Lower lobe of right lung (tissue), 2 donors: ENCODE results near the gene SPSB2. TPM values are rescaled to one million over a fixed set of nuclear protein-coding genes. Genes with fewer than 3 reads are reported as not detected.
"Not testable (repeated sequence)": the region's sequence is repeated elsewhere in the genome, so short reads cannot be mapped to it uniquely, and the experiment has no call there.

ENCODE experiments used
- ATAC-seq, 2 donors: fragments of 200-7000 bp; cut with Tn5 transposase; one replicate each; pipeline ENCODE4 v1.9.1; 2020 to 2022; ENCODE audit warnings: mild to moderate bottlenecking in 2 of 2, moderate library complexity in 2 of 2
- DNase-seq: peaks from one replicate; pipeline ENCODE4 v3.0.0-alpha.2; 2020
- H3K27ac ChIP-seq: fragments of 200-600 bp; one replicate; pipeline ENCODE4 v1.8.0; 2022
- H3K27me3 ChIP-seq: fragments of 200-600 bp; one replicate; pipeline ENCODE4 v1.8.0; 2022; ENCODE audit warnings: low read depth
- H3K36me3 ChIP-seq: fragments of 200-600 bp; one replicate; pipeline ENCODE4 v1.8.0; 2022; ENCODE audit warnings: mild to moderate bottlenecking
- H3K4me1 ChIP-seq: fragments of 200-600 bp; one replicate; pipeline ENCODE4 v1.8.0; 2022
- H3K4me3 ChIP-seq: fragments of 200-600 bp; one replicate; pipeline ENCODE4 v1.8.0; 2022; ENCODE audit warnings: mild to moderate bottlenecking
- H3K9me3 ChIP-seq: fragments of 200-600 bp; one replicate; pipeline ENCODE4 v1.8.0; 2022
- CTCF ChIP-seq: fragments of 200-600 bp; IDR thresholded peaks from one replicate; pipeline ENCODE4 v1.8.0; 2022; ENCODE audit warnings: antibody characterized with exemption, mild to moderate bottlenecking
- intact Hi-C: fragments of 100-400 bp; cut with DNase I; formaldehyde crosslinking; loops from one replicate; pipeline ENCODE4 v1.11.0; 2022
- total RNA-seq: library from RNA; stranded (reverse); fragmentation: NEBNext Ultra II Directional; extraction: Animal tissue kit (Norgen Biotek cat#: 25700); gene quantifications from one replicate; pipeline ENCODE4 v1.2.1, GENCODE V29; 2021
- donor health status: DM: no; HTN: yes; CAD: no; lungs with severe emphysema.

The SPSB2 gene
- total RNA-seq, 1 donor from 2014 or later, result 25.5 TPM

GRCh38 chr12:6888360-6888759, 15.3 kb upstream of the SPSB2 start:
- ATAC-seq (no peak), DNase-seq (no peak)
- Histone ChIP-seq H3K4me3 (no peak overlapping the region), H3K27ac (no peak overlapping the region), H3K9me3 (no peaks in the 10 kb centered on the region), H3K4me1 (peaks cover 32% of the 10 kb centered on the region), H3K36me3 (peaks cover 21% of the 10 kb centered on the region), H3K27me3 (no peaks in the 10 kb centered on the region)
- intact Hi-C loops, result no loop called here
- TF ChIP-seq CTCF, result no peak

- Histone ChIP-seq H3K27ac (peak overlapping the region; percentile 79), H3K36me3 (peaks cover 22% of the 10 kb centered on the region), H3K4me3 (no peak overlapping the region), H3K4me1 (peaks cover 32% of the 10 kb centered on the region), H3K9me3 (no peaks in the 10 kb centered on the region), H3K27me3 (no peaks in the 10 kb centered on the region)
- peak; percentile 5 to 43 for ATAC-seq
- intact Hi-C loops, result no loop called here
- no peak for TF ChIP-seq CTCF
- DNase-seq, result peak; percentile 77
These were observed 14.4 kb upstream of the SPSB2 start for GRCh38 chr12:6887460-6887859.

GRCh38 chr12:6886206-6886999, 13.3 kb upstream of the SPSB2 start:
- DNase-seq, H3K27me3 ChIP-seq, H3K9me3 ChIP-seq, intact Hi-C loops, H3K4me3 ChIP-seq: not testable (repeated sequence)
- ATAC-seq, result peak in 1 of 2 donors; percentile 16
- peak overlapping the region; percentile 79 for H3K27ac ChIP-seq
- H3K36me3 ChIP-seq, result peaks cover 22% of the 10 kb centered on the region
- H3K4me1 ChIP-seq, result peaks cover 26% of the 10 kb centered on the region

GRCh38 chr12:6884539-6884938, 11.4 kb upstream of the SPSB2 start:
- H3K27ac ChIP-seq, result no peak overlapping the region
- no peaks in the 10 kb centered on the region for H3K9me3 ChIP-seq
- H3K4me3 ChIP-seq, result no peak overlapping the region
- DNase-seq (no peak), ATAC-seq (no peak)
- peaks cover 22% of the 10 kb centered on the region for H3K36me3 ChIP-seq
- peaks cover 16% of the 10 kb centered on the region for H3K4me1 ChIP-seq
- intact Hi-C loops, result no loop called here
- H3K27me3 ChIP-seq, result no peaks in the 10 kb centered on the region
- TF ChIP-seq CTCF, result no peak

GRCh38 chr12:6883683-6884082, 10.6 kb upstream of the SPSB2 start:
- H3K9me3 ChIP-seq, result no peaks in the 10 kb centered on the region
- peaks cover 22% of the 10 kb centered on the region for H3K36me3 ChIP-seq
- no peak overlapping the region for H3K4me3 ChIP-seq
- ATAC-seq, result no peak
- no peak for DNase-seq
- H3K27ac ChIP-seq, result no peak overlapping the region
- TF ChIP-seq CTCF, result no peak
- no peaks in the 10 kb centered on the region for H3K27me3 ChIP-seq
- H3K4me1 ChIP-seq, result peaks cover 16% of the 10 kb centered on the region
- intact Hi-C loops, result no loop called here

GRCh38 chr12:6883252-6883651, 10.1 kb upstream of the SPSB2 start:
- Histone ChIP-seq H3K27ac (no peak overlapping the region), H3K9me3 (no peaks in the 10 kb centered on the region), H3K27me3 (no peaks in the 10 kb centered on the region), H3K36me3 (peaks cover 22% of the 10 kb centered on the region), H3K4me3 (no peak overlapping the region), H3K4me1 (peaks cover 15% of the 10 kb centered on the region)
- no peak for TF ChIP-seq CTCF
- DNase-seq (no peak), ATAC-seq (no peak)
- intact Hi-C loops, result no loop called here

- H3K4me1 ChIP-seq, H3K9me3 ChIP-seq, H3K4me3 ChIP-seq, H3K27me3 ChIP-seq, intact Hi-C loops: not testable (repeated sequence)
- ATAC-seq (peak; percentile 29 to 74), DNase-seq (peak; percentile 68)
- peaks cover 16% of the 10 kb centered on the region for H3K36me3 ChIP-seq
- peak overlapping the region; percentile 64 for H3K27ac ChIP-seq
These were observed 6.7 kb upstream of the SPSB2 start for GRCh38 chr12:6879824-6880223.

GRCh38 chr12:6874015-6874368, 889 bp upstream of the SPSB2 start:
- DNase-seq, intact Hi-C loops, ATAC-seq, H3K9me3 ChIP-seq, H3K27me3 ChIP-seq: not testable (repeated sequence)
- peak overlapping the region; percentile 84 for H3K27ac ChIP-seq
- peak overlapping the region; percentile 99 for H3K4me3 ChIP-seq
- H3K36me3 ChIP-seq, result peaks cover 28% of the 10 kb centered on the region
- peaks cover 45% of the 10 kb centered on the region for H3K4me1 ChIP-seq
